C4-2B (cell line): ENCODE data around the gene PRPSAP1.
"Not testable (repeated sequence)": the region's sequence is repeated elsewhere in the genome, so short reads cannot be mapped to it uniquely, and the experiment has no call there.

Experiments
- H3K27ac ChIP-seq: fragments of 450-650 bp; 2 replicates; pipeline ENCODE4 v1.5.1; 2017
- CTCF ChIP-seq: fragments of 450-650 bp; conservative IDR thresholded peaks from 2 replicates; pipeline ENCODE4 v1.5.1; 2017; ENCODE audit warnings: mild to moderate bottlenecking
- ZFX ChIP-seq: fragments of 450-650 bp; IDR thresholded peaks from 2 replicates; pipeline ENCODE4 v1.6.1; 2017

Gene PRPSAP1

GRCh38 chr17:76363107-76363842 lies 9.6 kb upstream of the PRPSAP1 start:
- TF ChIP-seq ZFX (no peak), CTCF (no peak)

GRCh38 chr17:76360461-76360860 lies 6.7 kb upstream of the PRPSAP1 start:
- H3K27ac ChIP-seq: no peak overlapping the region
- TF ChIP-seq ZFX: no peak

More at GRCh38 chr17:76363107-76363842, 9.6 kb upstream of the PRPSAP1 start:
- H3K27ac ChIP-seq: no peak overlapping the region

- not testable (repeated sequence) for H3K27ac ChIP-seq
Observed at GRCh38 chr17:76359776-76360175, 6.1 kb upstream of the PRPSAP1 start.

GRCh38 chr17:76359375-76359774 lies 5.7 kb upstream of the PRPSAP1 start:
- no peak overlapping the region for H3K27ac ChIP-seq
- TF ChIP-seq CTCF (no peak), ZFX (no peak)

GRCh38 chr17:76357597-76358158 lies 4.0 kb upstream of the PRPSAP1 start:
- TF ChIP-seq CTCF (no peak), ZFX (no peak)
- H3K27ac ChIP-seq: no peak overlapping the region

GRCh38 chr17:76356803-76357456 lies 3.2 kb upstream of the PRPSAP1 start:
- H3K27ac ChIP-seq: no peak overlapping the region
- TF ChIP-seq ZFX: no peak
- no peak for TF ChIP-seq CTCF

GRCh38 chr17:76354747-76355310 lies 1.1 kb upstream of the PRPSAP1 start:
- TF ChIP-seq CTCF (no peak), ZFX (no peak)
- H3K27ac ChIP-seq: peak overlapping the region; percentile 85

- TF ChIP-seq ZFX (no peak), CTCF (no peak)
- peak overlapping the region; percentile 85 for H3K27ac ChIP-seq
Observed at GRCh38 chr17:76354317-76354729, 607 bp upstream of the PRPSAP1 start.
